Measurements from ENCODE around the gene TMEM145. TPM values are rescaled to one million over a fixed set of nuclear protein-coding genes. Genes with fewer than 3 reads are reported as not detected.

TMEM145 gene
- total and polyA plus RNA-seq, 3 experiments from 2014 or later, result 0.15 TPM; not detected in 2

DNA sequence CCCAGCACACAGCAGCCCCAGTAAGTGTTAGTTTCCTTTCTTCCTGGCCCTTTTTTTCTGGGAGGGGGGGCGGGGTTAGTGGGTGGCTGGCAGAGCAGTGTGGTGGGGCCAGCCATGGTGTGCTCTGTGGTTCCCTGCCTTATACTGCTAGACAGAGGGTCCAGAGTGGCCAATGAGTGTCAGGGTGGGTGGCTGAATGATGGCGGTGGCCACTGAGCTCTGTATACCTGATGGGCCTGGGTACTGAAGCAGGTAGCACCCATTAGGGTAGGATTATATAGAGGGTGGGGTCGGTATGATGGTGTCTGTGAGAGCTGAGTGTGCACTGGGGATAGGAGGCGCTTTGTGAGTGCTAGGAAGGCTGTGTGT lies 30.3 kb upstream of the TMEM145 start:
- Mint-ChIP-seq H3K4me3 (peak overlapping the region in 3 of 7 donors; percentile 33 to 66 (median 51)), H3K36me3 (peaks cover 0 to 21% (median 0%) of the 10 kb centered on the region in 3 donors), H3K9me3 (no peaks in the 10 kb centered on the region), H3K27ac (peak overlapping the region in 1 of 8 donors; percentile 93), H3K4me1 (peaks cover 28 to 45% (median 40%) of the 10 kb centered on the region in 3 donors), H3K27me3 (peaks cover 0 to 5% of the 10 kb centered on the region in 2 donors)
- H3K4me1 ChIP-seq (ENCODE audit: insufficient read depth, low read length), result peaks cover 59% of the 10 kb centered on the region
- peak overlapping the region; percentile 48 for H3K4me3 ChIP-seq (ENCODE audit: low read length)
- peak overlapping the region; percentile 90 for H3K27ac ChIP-seq (ENCODE audit: low read depth, low read length)
- H3K9me3 ChIP-seq (ENCODE audit: low read length), result no peaks in the 10 kb centered on the region
- no peaks in the 10 kb centered on the region for H3K27me3 ChIP-seq (ENCODE audit: insufficient read depth, low read length, poor library complexity, severe bottlenecking)
- POLR2A ChIA-PET, result interaction anchor here (0.5 to 1.4 kb wide), 6 partner anchors 14 to 150 kb away, joined by 3 to 7 read pairs (median 4); partner anchors contain the start of genes CIC, GSK3A and POU2F2
- no peak for DNase-seq
- peaks cover 4% of the 10 kb centered on the region for H3K36me3 ChIP-seq (ENCODE audit: insufficient read depth, low read length)
- CTCF ChIA-PET, result interaction anchor here (0.7 to 1.4 kb wide), 2 partner anchors 11 to 13 kb away, joined by 4 read pairs; no protein-coding TSS in a partner anchor

DNA sequence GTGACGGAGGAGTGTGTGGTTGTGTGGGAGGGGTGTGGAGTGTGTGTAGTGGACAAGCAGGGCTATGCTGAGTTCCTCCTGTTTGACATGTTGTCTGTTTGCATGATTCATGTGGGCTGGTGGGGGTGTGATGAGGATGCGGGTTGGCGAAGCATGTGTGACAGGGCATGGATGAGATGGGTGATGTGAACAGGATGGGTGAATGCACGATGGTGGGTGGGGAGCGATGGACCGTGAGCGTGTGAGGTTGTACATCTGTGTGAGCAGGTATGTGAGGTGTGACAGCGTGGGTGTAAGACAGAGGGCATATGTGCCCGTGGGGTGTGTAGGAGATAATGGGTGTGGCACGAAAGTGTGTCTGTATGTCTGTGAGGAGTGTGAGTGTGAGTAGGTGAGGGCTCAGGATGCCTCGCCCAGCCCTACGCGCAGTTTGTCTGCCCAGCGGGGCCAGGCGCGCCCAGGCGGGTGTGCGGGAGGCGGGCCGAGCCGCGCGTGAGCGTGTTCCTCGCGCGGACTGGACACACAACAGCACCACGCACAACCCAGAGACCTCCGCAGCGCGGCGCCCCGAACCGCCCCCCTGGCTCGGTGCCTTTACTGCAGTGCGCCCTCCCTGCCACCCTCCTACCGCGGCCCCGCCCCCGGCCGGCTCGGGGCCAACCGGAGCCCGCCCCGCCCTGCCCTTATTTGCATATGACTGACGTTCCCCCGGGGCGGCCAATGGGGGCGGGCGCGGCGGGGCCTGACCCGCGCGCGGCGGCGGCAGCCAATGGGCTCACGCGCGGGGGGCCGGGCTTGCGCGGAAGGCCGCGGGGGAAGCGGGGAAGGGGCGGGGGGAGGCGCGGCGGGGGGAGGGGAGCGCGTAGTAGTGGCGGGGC lies 29.7 kb upstream of the TMEM145 start:
- peak overlapping the region; percentile 90 for H3K27ac ChIP-seq (ENCODE audit: low read depth, low read length)
- no peaks in the 10 kb centered on the region for H3K9me3 Mint-ChIP-seq
- peaks cover 0 to 3% of the 10 kb centered on the region in 2 donors for H3K27me3 Mint-ChIP-seq
- ChIA-PET CTCF (interaction anchor here (0.7 kb wide), 1 partner anchor 13 kb away, joined by 4 read pairs; no protein-coding TSS in a partner anchor), POLR2A (interaction anchor here (0.8 to 1.7 kb wide), 9 partner anchors 13 to 151 kb away, joined by 3 to 7 read pairs (median 4); partner anchors contain the start of genes CIC, GSK3A and POU2F2)
- H3K4me1 Mint-ChIP-seq, result peaks cover 24 to 42% (median 35%) of the 10 kb centered on the region in 3 donors
- H3K4me1 ChIP-seq (ENCODE audit: insufficient read depth, low read length), result peaks cover 54% of the 10 kb centered on the region
- peaks cover 8% of the 10 kb centered on the region for H3K36me3 ChIP-seq (ENCODE audit: insufficient read depth, low read length)
- H3K27me3 ChIP-seq (ENCODE audit: insufficient read depth, low read length, poor library complexity, severe bottlenecking), result no peaks in the 10 kb centered on the region
- no peaks in the 10 kb centered on the region for H3K9me3 ChIP-seq (ENCODE audit: low read length)
- H3K4me3 ChIP-seq (ENCODE audit: low read length), result peak overlapping the region; percentile 48
- no peak overlapping the region for H3K27ac Mint-ChIP-seq
- no peak overlapping the region for H3K4me3 Mint-ChIP-seq
- H3K36me3 Mint-ChIP-seq, result peaks cover 0 to 27% (median 0%) of the 10 kb centered on the region in 3 donors
- peak; percentile 95 to 98 (median 96) for DNase-seq

DNA sequence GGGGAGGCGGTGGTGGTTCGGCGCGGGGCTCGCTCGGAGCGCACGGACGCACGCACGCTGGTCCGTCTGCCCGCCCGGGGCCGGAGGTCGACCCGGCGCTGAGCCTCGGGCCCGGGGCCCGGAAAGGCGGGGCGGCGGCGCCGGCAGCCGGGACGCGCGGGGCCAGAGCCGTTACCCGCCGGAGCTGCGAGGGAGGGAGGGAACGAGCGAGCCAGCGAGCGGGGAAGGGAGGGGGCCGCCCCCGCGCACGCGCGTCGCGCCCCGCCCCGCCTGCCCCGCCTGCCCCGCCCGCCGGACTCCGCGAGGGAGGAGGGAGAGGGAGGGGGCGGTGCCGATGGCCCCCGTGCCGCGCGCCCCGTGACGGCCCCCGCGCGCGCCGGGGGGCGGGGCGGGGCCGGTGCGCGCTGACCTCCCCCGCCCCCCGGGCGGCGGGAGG lies 29.0 kb upstream of the TMEM145 start:
- Mint-ChIP-seq H3K4me3 (no peak overlapping the region), H3K27ac (no peak overlapping the region), H3K27me3 (peaks cover 0 to 2% of the 10 kb centered on the region in 2 donors), H3K9me3 (no peaks in the 10 kb centered on the region), H3K36me3 (peaks cover 0 to 33% (median 0%) of the 10 kb centered on the region in 3 donors), H3K4me1 (peaks cover 17 to 35% (median 29%) of the 10 kb centered on the region in 3 donors)
- Histone ChIP-seq H3K9me3 (ENCODE audit: low read length) (no peaks in the 10 kb centered on the region), H3K4me3 (ENCODE audit: low read length) (no peak overlapping the region), H3K36me3 (ENCODE audit: insufficient read depth, low read length) (peaks cover 12% of the 10 kb centered on the region), H3K27ac (ENCODE audit: low read depth, low read length) (no peak overlapping the region), H3K4me1 (ENCODE audit: insufficient read depth, low read length) (peaks cover 48% of the 10 kb centered on the region), H3K27me3 (ENCODE audit: insufficient read depth, low read length, poor library complexity, severe bottlenecking) (no peaks in the 10 kb centered on the region)
- DNase-seq, result peak; percentile 85 to 91 (median 89)
- CTCF ChIA-PET, result interaction anchor here (0.6 to 1.3 kb wide), 3 partner anchors 12 to 417 kb away, joined by 3 to 6 read pairs (median 5); partner anchors contain the start of gene CIC
- POLR2A ChIA-PET, result interaction anchor here (0.6 to 1.7 kb wide), 7 partner anchors 14 to 85 kb away, joined by 3 to 5 read pairs (median 4); partner anchors contain the start of genes CIC and GSK3A

DNA sequence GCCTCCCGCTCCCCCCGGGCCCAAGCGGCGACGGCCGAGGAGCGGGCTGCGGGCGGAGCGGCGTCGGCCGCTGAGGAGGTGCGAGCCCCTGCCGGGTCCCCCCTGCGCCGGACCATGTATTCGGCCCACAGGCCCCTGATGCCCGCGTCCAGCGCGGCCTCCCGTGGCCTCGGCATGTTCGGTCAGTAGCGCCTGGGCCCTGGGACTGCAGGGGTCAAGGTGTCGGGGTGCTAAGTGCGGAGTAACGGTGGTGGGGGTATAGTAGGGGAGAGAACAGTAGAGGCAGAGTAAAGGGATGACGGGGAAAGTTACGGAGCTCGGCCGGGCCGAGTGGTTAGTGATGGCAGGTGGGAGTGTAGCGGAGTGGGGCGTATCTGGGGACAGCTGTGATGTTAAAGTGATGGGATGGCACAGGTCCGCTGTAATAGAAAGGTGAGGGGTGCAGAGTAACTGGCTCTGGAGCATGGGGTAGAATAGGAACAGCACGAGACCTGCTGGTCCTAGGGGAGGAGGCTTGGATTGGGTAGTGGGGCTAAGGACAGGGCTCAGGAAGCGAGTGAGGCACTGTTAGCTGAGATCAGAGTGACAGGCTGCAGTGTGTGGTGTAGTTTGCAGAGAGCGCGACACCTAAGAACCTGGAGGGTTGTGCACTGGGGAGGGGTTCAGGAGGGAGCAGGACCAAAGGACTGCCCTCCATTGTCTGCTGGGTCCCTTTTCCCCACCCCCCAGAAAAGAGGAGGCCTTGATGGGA lies 28.3 kb upstream of the TMEM145 start:
- H3K9me3 ChIP-seq (ENCODE audit: low read length), result no peaks in the 10 kb centered on the region
- DNase-seq, result no peak
- Mint-ChIP-seq H3K9me3 (no peaks in the 10 kb centered on the region), H3K27ac (peak overlapping the region; percentile 91 to 99 (median 96)), H3K36me3 (peaks cover 0 to 40% (median 0%) of the 10 kb centered on the region in 3 donors), H3K4me1 (peaks cover 10 to 29% (median 22%) of the 10 kb centered on the region in 3 donors), H3K27me3 (peaks cover 0 to 2% of the 10 kb centered on the region in 2 donors), H3K4me3 (peak overlapping the region; percentile 83 to 97 (median 94))
- H3K4me3 ChIP-seq (ENCODE audit: low read length), result peak overlapping the region; percentile 78
- H3K27me3 ChIP-seq (ENCODE audit: insufficient read depth, low read length, poor library complexity, severe bottlenecking), result no peaks in the 10 kb centered on the region
- H3K36me3 ChIP-seq (ENCODE audit: insufficient read depth, low read length), result peaks cover 18% of the 10 kb centered on the region
- H3K27ac ChIP-seq (ENCODE audit: low read depth, low read length), result peak overlapping the region; percentile 67
- ChIA-PET CTCF (interaction anchor here (0.6 to 1.3 kb wide), 5 partner anchors 12 to 418 kb away, joined by 3 to 6 read pairs (median 4); partner anchors contain the start of genes CIC and GSK3A), POLR2A (interaction anchor here (0.6 to 1.7 kb wide), 8 partner anchors 15 to 86 kb away, joined by 3 to 5 read pairs (median 4); partner anchors contain the start of genes CIC and GSK3A)
- peaks cover 42% of the 10 kb centered on the region for H3K4me1 ChIP-seq (ENCODE audit: insufficient read depth, low read length)

DNA sequence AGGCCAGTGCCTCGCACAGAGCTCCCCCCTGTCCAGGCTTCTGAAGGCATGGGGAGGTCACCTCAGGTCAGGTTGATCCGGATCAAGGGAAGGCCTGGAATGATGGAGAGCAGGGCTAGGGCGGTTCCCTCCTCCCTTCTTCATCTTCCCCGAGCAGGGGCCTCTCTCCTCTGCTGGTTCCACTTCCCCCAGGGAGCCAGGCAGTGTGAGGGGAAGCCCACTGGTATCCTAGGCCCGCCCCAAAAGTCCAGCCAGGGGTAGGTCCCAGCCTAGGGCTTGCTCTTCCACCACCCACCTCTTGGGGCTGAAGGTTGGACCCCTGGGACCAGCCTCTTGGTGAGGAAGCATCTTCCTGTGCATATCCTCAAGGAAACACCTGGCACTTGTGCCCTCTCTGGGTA lies 27.6 kb upstream of the TMEM145 start:
- Histone ChIP-seq H3K9me3 (ENCODE audit: low read length) (no peaks in the 10 kb centered on the region), H3K27ac (ENCODE audit: low read depth, low read length) (peak overlapping the region; percentile 67), H3K4me1 (ENCODE audit: insufficient read depth, low read length) (peaks cover 42% of the 10 kb centered on the region), H3K36me3 (ENCODE audit: insufficient read depth, low read length) (peaks cover 20% of the 10 kb centered on the region), H3K4me3 (ENCODE audit: low read length) (peak overlapping the region; percentile 78), H3K27me3 (ENCODE audit: insufficient read depth, low read length, poor library complexity, severe bottlenecking) (no peaks in the 10 kb centered on the region)
- Mint-ChIP-seq H3K4me1 (peaks cover 10 to 29% (median 19%) of the 10 kb centered on the region in 3 donors), H3K36me3 (peaks cover 0 to 47% (median 0%) of the 10 kb centered on the region in 3 donors), H3K4me3 (peak overlapping the region; percentile 83 to 97 (median 94)), H3K27me3 (no peaks in the 10 kb centered on the region), H3K9me3 (no peaks in the 10 kb centered on the region), H3K27ac (peak overlapping the region; percentile 1 to 97 (median 92))
- ChIA-PET CTCF (interaction anchor here (1.1 to 1.3 kb wide), 2 partner anchors 43 to 177 kb away, joined by 3 to 4 read pairs; partner anchors contain the start of gene GSK3A), POLR2A (interaction anchor here (0.8 kb wide), 1 partner anchor 15 kb away, joined by 4 read pairs; no protein-coding TSS in a partner anchor)
- no peak for DNase-seq

DNA sequence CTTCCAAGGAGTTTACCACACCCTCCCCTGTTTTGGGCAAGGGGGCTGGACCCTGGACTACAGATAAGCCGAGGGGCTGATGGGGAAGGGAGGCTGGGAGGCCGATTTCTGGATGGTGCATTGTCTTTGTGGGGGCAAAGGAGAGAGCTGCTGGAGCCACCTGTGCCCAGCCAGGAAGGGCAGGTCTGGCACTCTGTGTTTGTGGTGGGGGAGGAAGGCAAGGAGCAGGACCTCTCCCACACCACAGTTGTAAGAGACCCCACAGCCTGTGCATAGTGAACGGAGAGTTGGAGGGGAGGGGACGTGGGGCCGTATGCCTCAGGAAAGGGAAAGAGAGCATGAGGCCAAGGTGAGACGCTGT lies 27.1 kb upstream of the TMEM145 start:
- H3K4me3 Mint-ChIP-seq, result peak overlapping the region in 6 of 7 donors; percentile 5 to 97 (median 74)
- H3K9me3 Mint-ChIP-seq, result no peaks in the 10 kb centered on the region
- no peak for DNase-seq
- H3K27me3 Mint-ChIP-seq, result no peaks in the 10 kb centered on the region
- no peaks in the 10 kb centered on the region for H3K9me3 ChIP-seq (ENCODE audit: low read length)
- peaks cover 20% of the 10 kb centered on the region for H3K36me3 ChIP-seq (ENCODE audit: insufficient read depth, low read length)
- peak overlapping the region; percentile 67 for H3K27ac ChIP-seq (ENCODE audit: low read depth, low read length)
- peak overlapping the region in 7 of 8 donors; percentile 5 to 96 (median 91) for H3K27ac Mint-ChIP-seq
- peaks cover 42% of the 10 kb centered on the region for H3K4me1 ChIP-seq (ENCODE audit: insufficient read depth, low read length)
- POLR2A ChIA-PET, result no interaction called here
- peaks cover 0 to 49% (median 0%) of the 10 kb centered on the region in 3 donors for H3K36me3 Mint-ChIP-seq
- H3K4me3 ChIP-seq (ENCODE audit: low read length), result no peak overlapping the region
- no peaks in the 10 kb centered on the region for H3K27me3 ChIP-seq (ENCODE audit: insufficient read depth, low read length, poor library complexity, severe bottlenecking)
- CTCF ChIA-PET, result interaction anchor here (1.1 to 1.3 kb wide), 2 partner anchors 43 to 177 kb away, joined by 3 to 4 read pairs; partner anchors contain the start of gene GSK3A
- H3K4me1 Mint-ChIP-seq, result peaks cover 10 to 29% (median 19%) of the 10 kb centered on the region in 3 donors

DNA sequence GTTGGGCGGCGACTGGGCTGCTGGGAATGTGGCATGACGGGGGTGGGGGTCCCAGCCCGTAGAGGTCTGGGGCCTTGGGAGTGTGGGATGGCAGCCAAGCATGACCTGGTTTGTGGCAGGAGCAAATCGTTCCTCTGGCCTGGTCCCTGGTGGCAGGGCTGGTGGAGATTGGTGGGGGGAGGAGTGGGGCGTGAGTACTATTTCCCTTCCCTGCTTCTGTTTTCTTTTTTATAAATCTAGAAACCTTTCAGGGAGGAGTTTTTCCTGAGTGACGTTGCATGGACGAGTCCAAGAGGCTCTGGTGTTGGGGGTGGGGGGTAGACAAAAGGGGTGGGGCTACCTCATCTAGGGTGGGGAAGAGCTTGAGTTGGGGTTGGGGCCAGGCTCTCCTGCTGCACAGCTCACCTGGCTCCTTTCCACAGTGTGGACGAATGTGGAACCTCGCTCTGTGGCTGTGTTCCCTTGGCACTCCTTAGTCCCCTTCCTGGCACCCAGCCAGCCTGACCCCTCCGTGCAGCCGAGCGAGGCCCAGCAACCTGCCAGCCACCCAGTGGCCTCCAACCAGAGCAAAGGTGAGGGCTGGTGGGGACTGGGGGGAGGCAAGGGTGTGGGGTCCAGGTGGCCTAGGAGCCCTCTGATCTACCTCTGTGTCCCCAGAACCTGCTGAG lies 26.6 kb upstream of the TMEM145 start:
- CTCF ChIA-PET, result no interaction called here

More for the DNA sequence above, 26.6 kb upstream of the TMEM145 start:
- Histone ChIP-seq H3K9me3 (ENCODE audit: low read length) (no peaks in the 10 kb centered on the region), H3K4me1 (ENCODE audit: insufficient read depth, low read length) (peaks cover 37% of the 10 kb centered on the region), H3K36me3 (ENCODE audit: insufficient read depth, low read length) (peaks cover 20% of the 10 kb centered on the region), H3K27ac (ENCODE audit: low read depth, low read length) (peak overlapping the region; percentile 67), H3K4me3 (ENCODE audit: low read length) (no peak overlapping the region), H3K27me3 (ENCODE audit: insufficient read depth, low read length, poor library complexity, severe bottlenecking) (no peaks in the 10 kb centered on the region)
- H3K9me3 Mint-ChIP-seq, result no peaks in the 10 kb centered on the region
- H3K4me3 Mint-ChIP-seq, result peak overlapping the region in 4 of 7 donors; percentile 20 to 92 (median 62)
- H3K27ac Mint-ChIP-seq, result peak overlapping the region in 7 of 8 donors; percentile 72 to 96 (median 86)
- no peaks in the 10 kb centered on the region for H3K27me3 Mint-ChIP-seq
- peaks cover 0 to 54% (median 0%) of the 10 kb centered on the region in 3 donors for H3K36me3 Mint-ChIP-seq
- DNase-seq, result no peak
- POLR2A ChIA-PET, result no interaction called here
- H3K4me1 Mint-ChIP-seq, result peaks cover 10 to 25% (median 21%) of the 10 kb centered on the region in 3 donors
